Vagina (tissue), 2 donors: ENCODE measurements around the gene B4GALT6.

ENCODE experiments used
- CTCF ChIP-seq, 3 experiments: fragments of 450-650 bp in 2 of 3; fragments of 200-600 bp in 1 of 3; sonication (generic) in 1 of 3; IDR thresholded peaks; one replicate each; pipeline ENCODE4 v1.5.1; 2017 to 2019; ENCODE audit warnings: antibody characterized with exemption in 3 of 3, mild to moderate bottlenecking in 2 of 3, moderate library complexity in 2 of 3
- POLR2A ChIP-seq, 2 donors: fragments of 450-650 bp; IDR thresholded peaks; one replicate each; pipeline ENCODE4 v1.6.1; 2017; ENCODE audit warnings: antibody characterized with exemption in 2 of 2, mild to moderate bottlenecking in 2 of 2, moderate library complexity in 2 of 2
- POLR2AphosphoS5 ChIP-seq, 2 donors: sonication (generic); formaldehyde crosslinking; IDR thresholded peaks; one replicate each; pipeline ENCODE4 v1.9.0; 2017; ENCODE audit warnings: antibody characterized with exemption in 2 of 2, mild to moderate bottlenecking in 2 of 2, low read depth in 1 of 2; ENCODE audit not compliant: insufficient read depth in 1 of 2

DNA sequence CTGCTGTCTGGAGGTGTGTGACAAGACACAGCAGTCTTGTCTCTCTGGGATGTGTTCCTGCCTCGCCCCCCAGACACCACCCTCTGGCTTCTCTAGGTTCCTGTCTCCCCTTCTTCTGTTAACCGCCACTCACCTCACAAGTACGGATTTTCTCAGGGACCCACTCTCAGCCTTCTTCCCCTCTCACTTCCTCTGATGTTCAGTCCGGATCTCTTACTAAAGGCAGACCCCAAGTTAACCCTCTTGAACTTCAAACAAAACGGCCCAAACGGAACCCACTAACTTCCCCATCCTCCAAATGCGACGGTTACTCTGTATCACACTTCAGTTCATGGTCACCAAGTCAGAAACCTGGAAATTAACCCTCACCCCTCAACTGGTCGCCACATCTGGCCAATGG is 32.0 kb downstream of the B4GALT6 start:
- TF ChIP-seq CTCF (IDR thresholded peaks at IDR 0.05): no peak
- TF ChIP-seq POLR2A (IDR thresholded peaks at IDR 0.05): no peak
- no peak for TF ChIP-seq POLR2AphosphoS5 (IDR thresholded peaks at IDR 0.05; ENCODE audit: insufficient read depth in 1 of 2, low read depth in 1 of 2)
